ENCODE measurements around the gene SRBD1. TPM values are rescaled to one million over a fixed set of nuclear protein-coding genes. Genes with fewer than 3 reads are reported as not detected.

Gene SRBD1
- total RNA-seq, 4 donors from 2014 or later = 7.2 to 12.9 (median 9.9) TPM

DNA sequence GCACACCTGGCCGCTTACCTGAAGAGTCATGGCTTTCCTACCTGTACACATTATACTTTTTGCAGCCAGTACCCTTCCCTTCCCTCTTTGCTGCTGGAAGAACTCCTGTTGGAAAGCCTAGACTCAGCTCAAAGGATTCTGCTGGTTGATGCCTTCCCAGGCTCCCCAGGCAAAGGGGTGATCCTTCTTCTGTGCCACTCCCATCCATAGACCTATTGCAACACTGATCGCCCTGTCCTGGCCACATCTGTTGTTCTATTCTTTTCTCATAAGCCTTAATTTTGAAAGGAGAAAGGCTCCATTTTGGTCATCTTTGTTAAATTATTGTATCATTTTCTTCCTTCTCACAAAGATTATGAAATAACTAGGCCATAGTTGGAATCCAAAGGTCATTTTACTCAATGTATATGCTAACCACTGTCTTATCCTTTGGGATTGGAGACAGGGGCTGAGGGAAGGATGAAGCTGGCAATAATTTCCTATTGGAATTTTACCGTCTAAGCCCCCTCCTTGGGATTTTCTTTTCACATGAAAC is 37.0 kb upstream of the SRBD1 start:
- no peak for DNase-seq (ENCODE audit: low spot score in 2 of 2)
- 90 to 95% methylated on average over 3 of the region's 3 CpGs for WGBS, 2 donors
- no peak overlapping the region for H3K4me3 ChIP-seq (ENCODE audit: low read depth, poor library complexity, severe bottlenecking)
- intact Hi-C loops (cut with DNase I; ENCODE audit: low total_unique reads) = loop anchor here (10.0 kb wide), 1 partner anchor 127 kb away; no protein-coding TSS in a partner anchor
- no peak for TF ChIP-seq POLR2A (IDR thresholded peaks at IDR 0.05)
- TF ChIP-seq, protein P1, sequence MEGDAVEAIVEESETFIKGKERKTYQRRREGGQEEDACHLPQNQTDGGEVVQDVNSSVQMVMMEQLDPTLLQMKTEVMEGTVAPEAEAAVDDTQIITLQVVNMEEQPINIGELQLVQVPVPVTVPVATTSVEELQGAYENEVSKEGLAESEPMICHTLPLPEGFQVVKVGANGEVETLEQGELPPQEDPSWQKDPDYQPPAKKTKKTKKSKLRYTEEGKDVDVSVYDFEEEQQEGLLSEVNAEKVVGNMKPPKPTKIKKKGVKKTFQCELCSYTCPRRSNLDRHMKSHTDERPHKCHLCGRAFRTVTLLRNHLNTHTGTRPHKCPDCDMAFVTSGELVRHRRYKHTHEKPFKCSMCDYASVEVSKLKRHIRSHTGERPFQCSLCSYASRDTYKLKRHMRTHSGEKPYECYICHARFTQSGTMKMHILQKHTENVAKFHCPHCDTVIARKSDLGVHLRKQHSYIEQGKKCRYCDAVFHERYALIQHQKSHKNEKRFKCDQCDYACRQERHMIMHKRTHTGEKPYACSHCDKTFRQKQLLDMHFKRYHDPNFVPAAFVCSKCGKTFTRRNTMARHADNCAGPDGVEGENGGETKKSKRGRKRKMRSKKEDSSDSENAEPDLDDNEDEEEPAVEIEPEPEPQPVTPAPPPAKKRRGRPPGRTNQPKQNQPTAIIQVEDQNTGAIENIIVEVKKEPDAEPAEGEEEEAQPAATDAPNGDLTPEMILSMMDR (IDR thresholded peaks at IDR 0.05) = no peak

DNA sequence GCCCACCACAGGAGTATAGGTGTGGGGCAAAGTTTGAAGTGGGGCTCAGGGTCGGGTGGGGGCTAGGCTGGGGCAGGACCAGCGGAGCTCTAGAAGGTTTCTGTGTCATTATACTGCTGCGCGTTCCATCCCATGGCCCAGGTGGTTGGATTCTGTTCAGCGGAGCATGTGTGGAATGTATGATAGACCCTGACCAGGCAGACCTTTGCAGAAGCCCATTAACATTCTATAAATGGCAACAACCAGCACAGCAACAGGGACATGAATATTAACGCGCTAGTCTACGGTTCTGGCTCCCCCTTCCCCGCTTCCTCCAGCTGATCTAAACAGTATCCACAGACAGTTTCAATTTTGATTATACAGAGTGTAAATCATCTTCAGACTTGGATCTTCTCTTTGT is 36.3 kb upstream of the SRBD1 start:
- no peak overlapping the region for H3K4me3 ChIP-seq (ENCODE audit: low read depth, poor library complexity, severe bottlenecking)
- WGBS, 2 donors = 85 to 89% methylated on average over 9 of the region's 9 CpGs
- intact Hi-C loops (cut with DNase I; ENCODE audit: low total_unique reads) = loop anchor here (10.0 kb wide), 1 partner anchor 127 kb away; no protein-coding TSS in a partner anchor
- TF ChIP-seq, protein P1 (IDR thresholded peaks at IDR 0.05) = no peak
- TF ChIP-seq POLR2A (IDR thresholded peaks at IDR 0.05) = no peak
- no peak for DNase-seq (ENCODE audit: low spot score in 2 of 2)

DNA sequence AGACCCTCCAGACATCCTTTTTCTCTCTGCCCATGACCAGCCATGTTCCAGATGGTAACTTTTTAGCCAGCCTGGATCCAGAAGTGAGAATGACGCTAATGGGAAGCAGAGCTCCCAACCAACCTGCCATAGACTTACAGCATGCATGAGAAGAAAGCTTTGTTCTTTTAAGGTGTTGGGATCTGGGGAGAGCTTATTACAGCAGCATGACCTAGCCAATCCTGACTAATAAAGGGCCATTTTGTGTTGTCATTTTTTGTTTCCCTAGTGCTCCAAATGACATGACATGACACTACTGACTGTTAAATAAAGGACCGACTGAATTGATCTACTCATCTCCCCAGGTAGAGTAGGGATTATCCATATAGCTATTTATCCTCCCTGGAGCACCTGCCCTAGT is 35.2 kb upstream of the SRBD1 start:
- no peak for TF ChIP-seq POLR2A (IDR thresholded peaks at IDR 0.05)
- TF ChIP-seq, protein P1 (IDR thresholded peaks at IDR 0.05) = no peak
- no peak overlapping the region for H3K4me3 ChIP-seq (ENCODE audit: low read depth, poor library complexity, severe bottlenecking)
- intact Hi-C loops (cut with DNase I; ENCODE audit: low total_unique reads) = loop anchor here (10.0 kb wide), 1 partner anchor 129 kb away; no protein-coding TSS in a partner anchor
- DNase-seq (ENCODE audit: low spot score in 2 of 2) = no peak
- WGBS, 2 donors = 91 to 96% methylated on average over 2 of the region's 2 CpGs

DNA sequence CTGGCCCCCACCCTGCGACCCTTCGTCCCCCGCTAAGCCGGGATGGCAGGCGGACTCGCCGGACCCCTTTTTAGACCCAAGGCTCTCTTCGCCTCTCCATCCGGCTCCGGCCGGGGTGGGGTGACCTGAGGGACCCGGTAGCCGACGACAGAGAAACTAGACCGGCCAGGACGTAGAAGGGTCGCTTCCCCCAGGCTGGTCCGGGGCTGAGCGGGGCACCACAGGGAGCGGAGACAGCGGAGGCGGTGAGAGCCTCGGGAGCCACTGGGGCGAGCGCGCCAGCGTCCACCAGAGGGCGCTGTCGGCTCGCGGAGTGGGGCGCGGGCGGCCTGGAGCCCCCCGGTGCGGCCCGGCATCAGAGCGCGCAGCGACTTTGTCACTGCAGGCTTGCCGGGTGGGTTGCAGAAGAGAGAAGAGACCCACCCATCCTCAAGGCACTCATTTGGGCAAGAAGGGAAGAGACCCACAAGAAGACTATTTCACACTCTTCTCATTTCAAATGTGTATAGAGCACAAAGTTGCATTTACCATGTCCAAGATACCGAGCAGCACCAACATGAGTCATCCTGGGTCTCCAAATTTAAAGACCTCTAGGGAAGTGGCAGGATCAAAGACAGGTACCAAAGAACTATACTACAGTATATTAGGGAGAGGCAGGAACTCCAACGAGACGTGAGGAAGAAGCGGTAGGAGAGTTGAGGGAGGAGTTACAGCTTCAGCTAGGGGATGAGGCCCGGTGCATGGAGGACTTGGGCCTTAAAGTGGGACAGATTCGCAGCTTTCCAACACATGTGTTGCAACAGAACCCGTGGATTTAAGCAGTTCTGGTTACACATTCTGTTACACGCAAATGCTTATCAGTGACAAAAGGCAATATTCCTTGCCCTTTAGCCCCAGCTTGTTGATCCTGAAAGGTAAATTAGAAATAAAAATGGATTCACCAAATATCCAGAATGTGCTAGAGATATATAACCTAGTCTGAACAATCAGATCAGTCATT is 32.8 kb upstream of the SRBD1 start:
- intact Hi-C loops (cut with DNase I; ENCODE audit: low total_unique reads) = loop anchor here (2.0 to 10.0 kb wide), 2 partner anchors 131 to 295 kb away; no protein-coding TSS in a partner anchor
- DNase-seq (ENCODE audit: low spot score in 2 of 2) = peak; percentile 43 to 91
- TF ChIP-seq, protein P1 (IDR thresholded peaks at IDR 0.05) = peak in 2 of 3 donors; percentile 11 to 91
- TF ChIP-seq POLR2A (IDR thresholded peaks at IDR 0.05) = no peak
- 14% methylated on average over 30 to 48 of the region's 49 CpGs for WGBS, 2 donors
- peak overlapping the region; percentile 5 for H3K4me3 ChIP-seq (ENCODE audit: low read depth, poor library complexity, severe bottlenecking)

DNA sequence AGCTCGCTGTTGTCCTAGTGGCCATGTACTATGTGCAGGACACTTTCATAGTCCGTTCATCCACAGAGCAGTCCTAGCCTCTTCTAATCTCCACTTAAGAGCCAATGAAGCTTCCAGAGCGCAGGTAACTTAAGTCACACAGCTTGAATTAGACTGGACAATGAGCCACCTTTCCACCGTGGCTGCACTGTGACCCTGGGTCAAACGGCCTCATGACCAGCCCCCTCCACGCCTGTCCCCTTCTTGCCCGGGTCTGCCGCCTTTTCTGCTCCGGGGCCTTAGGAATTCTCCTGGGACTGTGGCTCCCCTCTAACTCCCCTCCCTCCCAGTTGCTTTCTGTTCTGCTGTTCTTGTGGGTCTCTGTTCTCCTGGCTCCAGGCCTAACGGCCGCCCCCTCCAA is 32.0 kb upstream of the SRBD1 start:
- peak overlapping the region; percentile 5 for H3K4me3 ChIP-seq (ENCODE audit: low read depth, poor library complexity, severe bottlenecking)
- intact Hi-C loops (cut with DNase I; ENCODE audit: low total_unique reads) = loop anchor here (2.0 to 10.0 kb wide), 2 partner anchors 132 to 296 kb away; no protein-coding TSS in a partner anchor
- DNase-seq (ENCODE audit: low spot score in 2 of 2) = no peak
- TF ChIP-seq, protein P1 (IDR thresholded peaks at IDR 0.05) = no peak
- TF ChIP-seq POLR2A (IDR thresholded peaks at IDR 0.05) = no peak
- 30 to 31% methylated on average over 11 of the region's 11 CpGs for WGBS, 2 donors

All from lower leg skin (tissue), 4 donors.